GM12892 (cell line): Measurements from ENCODE around the gene PELI1.

Experiments used
- POLR2A ChIP-seq: IDR thresholded peaks from 2 replicates; pipeline ENCODE4 v1.6.1; 2011; ENCODE audit warnings: low read depth, low read length, control low read depth
- POLR2AphosphoS5 ChIP-seq: IDR thresholded peaks from 2 replicates; pipeline ENCODE4 v1.6.1; 2011; ENCODE audit warnings: low read depth, low read length, control low read depth
- TAF1 ChIP-seq: IDR thresholded peaks from 2 replicates; pipeline ENCODE4 v1.6.1; 2011; ENCODE audit warnings: low read depth, mild to moderate bottlenecking, control low read depth, low read length, borderline replicate concordance

DNA sequence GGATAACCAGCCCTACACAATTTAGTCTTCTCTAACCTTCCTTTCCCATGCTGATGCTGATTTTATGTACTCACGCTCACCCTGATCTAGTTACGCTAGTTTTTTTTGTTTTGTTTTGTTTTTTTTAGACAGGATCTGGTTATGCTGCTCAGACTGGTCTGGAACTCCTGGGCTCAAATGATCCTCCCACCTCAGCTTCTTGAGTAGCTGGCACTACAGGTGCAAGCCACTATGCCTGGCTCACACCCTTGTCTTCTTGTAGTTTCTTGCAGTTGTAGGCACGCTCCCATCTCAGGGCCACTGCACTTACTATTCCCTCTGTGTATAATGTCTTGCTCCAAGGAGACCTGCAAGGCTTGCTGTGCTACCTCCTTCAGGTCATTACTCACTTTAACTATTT is 6.2 kb downstream of the PELI1 start:
- TF ChIP-seq POLR2A (no peak), POLR2AphosphoS5 (no peak), TAF1 (no peak)
